PFSK-1 (cell line): ENCODE results near the gene IMPG1.

ENCODE experiments used
- FOXP2 ChIP-seq: optimal IDR thresholded peaks from 2 replicates; pipeline ENCODE3; 2011; ENCODE audit warnings: borderline replicate concordance, control low read depth, inconsistent platforms; ENCODE audit not compliant: insufficient read depth; ENCODE audit errors: extremely low read length, extremely low read depth
- POLR2AphosphoS5 ChIP-seq: IDR thresholded peaks from 2 replicates; pipeline ENCODE4 v1.6.1; 2012; ENCODE audit warnings: low read depth, mild to moderate bottlenecking, control low read depth, low read length, moderate library complexity
- SIN3A ChIP-seq: IDR thresholded peaks from 2 replicates; pipeline ENCODE4 v1.6.1; 2012; ENCODE audit warnings: mild to moderate bottlenecking, low read length, moderate library complexity, borderline replicate concordance; ENCODE audit not compliant: insufficient read depth
- TF ChIP-seq, protein P1 (sequence below), 2 experiments: IDR thresholded peaks; 2 replicates each; pipeline versions ENCODE4 v1.6.1 to v1.8.0; 2011 to 2012; ENCODE audit warnings: low read depth in 2 of 2, low read length in 2 of 2, control low read depth in 1 of 2, inconsistent platforms in 1 of 2, mild to moderate bottlenecking in 1 of 2, moderate library complexity in 1 of 2; ENCODE audit not compliant: insufficient read depth in 1 of 2

DNA sequence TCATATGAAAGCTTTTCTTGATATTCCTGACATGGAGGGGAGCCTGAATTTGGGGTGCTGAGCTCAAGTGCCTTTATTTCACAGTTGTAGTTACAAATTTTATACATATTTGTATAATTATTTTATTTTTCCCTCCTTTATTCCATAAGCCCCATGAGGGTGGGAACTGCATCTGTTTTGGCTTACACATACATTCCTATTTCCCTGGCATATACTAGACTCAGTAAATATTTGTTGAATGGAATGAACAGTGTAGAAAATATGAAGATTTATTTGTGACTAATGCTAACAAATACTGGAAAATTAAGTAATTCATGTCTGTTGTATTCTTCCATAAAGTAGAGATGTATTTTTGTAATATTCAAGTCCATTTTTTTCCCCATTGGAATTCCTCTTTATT lies 196.3 kb downstream of the IMPG1 start:
- no peak for TF ChIP-seq POLR2AphosphoS5
- TF ChIP-seq, protein P1, sequence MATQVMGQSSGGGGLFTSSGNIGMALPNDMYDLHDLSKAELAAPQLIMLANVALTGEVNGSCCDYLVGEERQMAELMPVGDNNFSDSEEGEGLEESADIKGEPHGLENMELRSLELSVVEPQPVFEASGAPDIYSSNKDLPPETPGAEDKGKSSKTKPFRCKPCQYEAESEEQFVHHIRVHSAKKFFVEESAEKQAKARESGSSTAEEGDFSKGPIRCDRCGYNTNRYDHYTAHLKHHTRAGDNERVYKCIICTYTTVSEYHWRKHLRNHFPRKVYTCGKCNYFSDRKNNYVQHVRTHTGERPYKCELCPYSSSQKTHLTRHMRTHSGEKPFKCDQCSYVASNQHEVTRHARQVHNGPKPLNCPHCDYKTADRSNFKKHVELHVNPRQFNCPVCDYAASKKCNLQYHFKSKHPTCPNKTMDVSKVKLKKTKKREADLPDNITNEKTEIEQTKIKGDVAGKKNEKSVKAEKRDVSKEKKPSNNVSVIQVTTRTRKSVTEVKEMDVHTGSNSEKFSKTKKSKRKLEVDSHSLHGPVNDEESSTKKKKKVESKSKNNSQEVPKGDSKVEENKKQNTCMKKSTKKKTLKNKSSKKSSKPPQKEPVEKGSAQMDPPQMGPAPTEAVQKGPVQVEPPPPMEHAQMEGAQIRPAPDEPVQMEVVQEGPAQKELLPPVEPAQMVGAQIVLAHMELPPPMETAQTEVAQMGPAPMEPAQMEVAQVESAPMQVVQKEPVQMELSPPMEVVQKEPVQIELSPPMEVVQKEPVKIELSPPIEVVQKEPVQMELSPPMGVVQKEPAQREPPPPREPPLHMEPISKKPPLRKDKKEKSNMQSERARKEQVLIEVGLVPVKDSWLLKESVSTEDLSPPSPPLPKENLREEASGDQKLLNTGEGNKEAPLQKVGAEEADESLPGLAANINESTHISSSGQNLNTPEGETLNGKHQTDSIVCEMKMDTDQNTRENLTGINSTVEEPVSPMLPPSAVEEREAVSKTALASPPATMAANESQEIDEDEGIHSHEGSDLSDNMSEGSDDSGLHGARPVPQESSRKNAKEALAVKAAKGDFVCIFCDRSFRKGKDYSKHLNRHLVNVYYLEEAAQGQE (IDR thresholded peaks at IDR 0.05; ENCODE audit: insufficient read depth in 1 of 2, low read depth in 2 of 2, low read length in 2 of 2), result no peak
- TF ChIP-seq FOXP2, result no peak
- TF ChIP-seq SIN3A, result no peak
